IPS-11a (cell line): Measurements from ENCODE around the gene TRIP6.

Experiments
- H3K4me3 ChIP-seq: one replicate; pipeline ENCODE4 v1.5.1; 2013; ENCODE audit warnings: low read depth, low read length, control low read depth

TRIP6 gene

GRCh38 chr7:100888988-100889750, 22.0 kb downstream of the TRIP6 start, which contains the start of gene UFSP1:
Gene UFSP1, minus strand, starts transcription at chr7:100889715. Its CDS starts 444 bp downstream, at chr7:100889271.
- H3K4me3 ChIP-seq: peak within 1 kb of the TSS; percentile 72

- peak overlapping the region; percentile 53 for H3K4me3 ChIP-seq
Measured at GRCh38 chr7:100890653-100891567, 23.7 kb downstream of the TRIP6 start.

- peak overlapping the region; percentile 53 for H3K4me3 ChIP-seq
Measured at GRCh38 chr7:100891568-100892247, 24.5 kb downstream of the TRIP6 start.

- no peak overlapping the region for H3K4me3 ChIP-seq
Measured at GRCh38 chr7:100892364-100893317, 25.5 kb downstream of the TRIP6 start.

GRCh38 chr7:100893318-100893895, 26.2 kb downstream of the TRIP6 start:
- no peak overlapping the region for H3K4me3 ChIP-seq

GRCh38 chr7:100893910-100894721, 26.9 kb downstream of the TRIP6 start:
- no peak overlapping the region for H3K4me3 ChIP-seq

GRCh38 chr7:100894860-100895700, 27.9 kb downstream of the TRIP6 start:
- H3K4me3 ChIP-seq: peak overlapping the region; percentile 37

GRCh38 chr7:100895701-100895955, 28.4 kb downstream of the TRIP6 start, which contains the start of gene ACHE:
Gene ACHE, minus strand, starts transcription at chr7:100895888. Its CDS starts 1,656 bp downstream, at chr7:100894232.
- H3K4me3 ChIP-seq: peak within 1 kb of the TSS; percentile 37

- no peak overlapping the region for H3K4me3 ChIP-seq
Measured at GRCh38 chr7:100895956-100896731, 29.0 kb downstream of the TRIP6 start.

- H3K4me3 ChIP-seq: peak overlapping the region; percentile 8
Measured at GRCh38 chr7:100896732-100897608, 29.8 kb downstream of the TRIP6 start.

GRCh38 chr7:100897772-100898454, 30.7 kb downstream of the TRIP6 start:
- no peak overlapping the region for H3K4me3 ChIP-seq

- no peak overlapping the region for H3K4me3 ChIP-seq
Measured at GRCh38 chr7:100899432-100899831, 32.2 kb downstream of the TRIP6 start.

GRCh38 chr7:100900978-100901377, 33.8 kb downstream of the TRIP6 start:
- H3K4me3 ChIP-seq: no peak overlapping the region

- H3K4me3 ChIP-seq: no peak overlapping the region
Measured at GRCh38 chr7:100901921-100902332, 34.7 kb downstream of the TRIP6 start.

GRCh38 chr7:100902638-100903037, 35.5 kb downstream of the TRIP6 start:
- H3K4me3 ChIP-seq: no peak overlapping the region

GRCh38 chr7:100908512-100908911, 41.3 kb downstream of the TRIP6 start:
- no peak overlapping the region for H3K4me3 ChIP-seq
